ENCODE results near the gene EXOC3L2. TPM values are rescaled to one million over a fixed set of nuclear protein-coding genes. Genes with fewer than 3 reads are reported as not detected.

The EXOC3L2 gene
- total and polyA plus RNA-seq, 2 donors (not counting 3 experiments of a cell fraction or from before 2014, with no cell fraction given), result 0.66 to 1.8 TPM

- Histone ChIP-seq H4K20me1 (replicated peaks; ENCODE audit: control insufficient read depth, extremely low read depth, insufficient read depth, low read length) (no peaks in the 10 kb centered on the region), H3K9ac (replicated peaks; ENCODE audit: extremely low read depth, insufficient read depth, low read length) (no peak overlapping the region), H3K79me2 (ENCODE audit: control insufficient read depth, insufficient read depth, low read length) (no peaks in the 10 kb centered on the region), H3K9me3 (replicated peaks; ENCODE audit: control insufficient read depth, insufficient read depth, low read length) (no peaks in the 10 kb centered on the region), H3K4me1 (ENCODE audit: control insufficient read depth, extremely low read depth, insufficient read depth, low read length) (no peaks in the 10 kb centered on the region), H2AFZ (ENCODE audit: low read depth, low read length) (no peak overlapping the region), H3K27me3 (ENCODE audit: control insufficient read depth in 2 of 2, insufficient read depth in 2 of 2, low read length in 2 of 2) (no peaks in the 10 kb centered on the region), H3K4me3 (replicated peaks in 1 of 3; ENCODE audit: insufficient read depth in 1 of 3, low read depth in 1 of 3, low read length in 3 of 3) (no peak overlapping the region), H3K4me2 (ENCODE audit: insufficient read depth, low read length) (no peak overlapping the region), H3K36me3 (ENCODE audit: control insufficient read depth in 2 of 2, extremely low read depth in 1 of 2, insufficient read depth in 2 of 2, low read length in 2 of 2) (peaks cover 0 to 23% of the 10 kb centered on the region in 2 experiments), H3K9me1 (replicated peaks; ENCODE audit: control insufficient read depth, extremely low read depth, insufficient read depth, low read length) (no peaks in the 10 kb centered on the region), H3K27ac (ENCODE audit: insufficient read depth, low read depth, low read length) (no peak overlapping the region)
- ChIA-PET CTCF (no interaction called here), POLR2A (no interaction called here)
- FAIRE-seq (no peak), DNase-seq (ENCODE audit: low read depth, low spot score) (no peak)
- no peak for TF ChIP-seq EZH2 (IDR thresholded peaks at IDR 0.05; ENCODE audit: borderline replicate concordance, low read depth, low read length, severe bottlenecking)
- no peak for TF ChIP-seq MAX (IDR thresholded peaks at IDR 0.05; ENCODE audit: insufficient read depth, insufficient read length)
- dilution Hi-C loops (cut with MboI; ENCODE audit: extremely low pct_ligation_motif_present, low sequenced_read_pairs), result no loop called here
- intact Hi-C loops (cut with micrococcal nuclease), result no loop called here
- BruUV-seq (replicated peaks), result no TSS peak
Observed at GRCh38 chr19:45290381-45290931, 45.2 kb upstream of the EXOC3L2 start.

GRCh38 chr19:45283443-45284033, 38.3 kb upstream of the EXOC3L2 start:
- peaks cover 2 to 6% of the 10 kb centered on the region in 2 experiments for H3K36me3 ChIP-seq (ENCODE audit: control insufficient read depth in 2 of 2, extremely low read depth in 1 of 2, insufficient read depth in 2 of 2, low read length in 2 of 2)
- H3K79me2 ChIP-seq (ENCODE audit: control insufficient read depth, insufficient read depth, low read length), result no peaks in the 10 kb centered on the region
- no TSS peak for BruUV-seq (replicated peaks)
- H3K4me2 ChIP-seq (ENCODE audit: insufficient read depth, low read length), result no peak overlapping the region
- no peak overlapping the region for H2AFZ ChIP-seq (ENCODE audit: low read depth, low read length)
- no peaks in the 10 kb centered on the region for H3K27me3 ChIP-seq (ENCODE audit: control insufficient read depth in 2 of 2, insufficient read depth in 2 of 2, low read length in 2 of 2)
- intact Hi-C loops (cut with micrococcal nuclease) (no loop called here), dilution Hi-C loops (cut with MboI; ENCODE audit: extremely low pct_ligation_motif_present, low sequenced_read_pairs) (no loop called here)
- no peaks in the 10 kb centered on the region for H3K9me1 ChIP-seq (replicated peaks; ENCODE audit: control insufficient read depth, extremely low read depth, insufficient read depth, low read length)
- POLR2A ChIA-PET, result no interaction called here
- H4K20me1 ChIP-seq (replicated peaks; ENCODE audit: control insufficient read depth, extremely low read depth, insufficient read depth, low read length), result no peaks in the 10 kb centered on the region
- FAIRE-seq (no peak), DNase-seq (ENCODE audit: low read depth, low spot score) (no peak)
- TF ChIP-seq MYC (IDR thresholded peaks at IDR 0.05; ENCODE audit: low read depth, low read length), result no peak
- TF ChIP-seq POLR2AphosphoS5 (IDR thresholded peaks at IDR 0.05; ENCODE audit: insufficient read depth, low read depth, low read length), result no peak
- TF ChIP-seq GATA2 (IDR thresholded peaks at IDR 0.05; ENCODE audit: insufficient read depth, insufficient read length, low read depth, low read length), result no peak
- no peak for TF ChIP-seq MAX (IDR thresholded peaks at IDR 0.05; ENCODE audit: insufficient read depth, insufficient read length)
- no peak for TF ChIP-seq POLR2A (IDR thresholded peaks at IDR 0.05; ENCODE audit: low read depth, low read length)
- no peak for TF ChIP-seq EZH2 (IDR thresholded peaks at IDR 0.05; ENCODE audit: borderline replicate concordance, low read depth, low read length, severe bottlenecking)
- TF ChIP-seq, protein P1, sequence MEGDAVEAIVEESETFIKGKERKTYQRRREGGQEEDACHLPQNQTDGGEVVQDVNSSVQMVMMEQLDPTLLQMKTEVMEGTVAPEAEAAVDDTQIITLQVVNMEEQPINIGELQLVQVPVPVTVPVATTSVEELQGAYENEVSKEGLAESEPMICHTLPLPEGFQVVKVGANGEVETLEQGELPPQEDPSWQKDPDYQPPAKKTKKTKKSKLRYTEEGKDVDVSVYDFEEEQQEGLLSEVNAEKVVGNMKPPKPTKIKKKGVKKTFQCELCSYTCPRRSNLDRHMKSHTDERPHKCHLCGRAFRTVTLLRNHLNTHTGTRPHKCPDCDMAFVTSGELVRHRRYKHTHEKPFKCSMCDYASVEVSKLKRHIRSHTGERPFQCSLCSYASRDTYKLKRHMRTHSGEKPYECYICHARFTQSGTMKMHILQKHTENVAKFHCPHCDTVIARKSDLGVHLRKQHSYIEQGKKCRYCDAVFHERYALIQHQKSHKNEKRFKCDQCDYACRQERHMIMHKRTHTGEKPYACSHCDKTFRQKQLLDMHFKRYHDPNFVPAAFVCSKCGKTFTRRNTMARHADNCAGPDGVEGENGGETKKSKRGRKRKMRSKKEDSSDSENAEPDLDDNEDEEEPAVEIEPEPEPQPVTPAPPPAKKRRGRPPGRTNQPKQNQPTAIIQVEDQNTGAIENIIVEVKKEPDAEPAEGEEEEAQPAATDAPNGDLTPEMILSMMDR (IDR thresholded peaks at IDR 0.05; ENCODE audit: extremely low read depth in 1 of 2, insufficient read depth in 1 of 2, low read depth in 1 of 2, low read length in 2 of 2), result no peak
- TF ChIP-seq FOS (IDR thresholded peaks at IDR 0.05; ENCODE audit: borderline replicate concordance, insufficient read depth, low read length), result no peak
- no peak for TF ChIP-seq JUN (IDR thresholded peaks at IDR 0.05; ENCODE audit: borderline replicate concordance, insufficient read depth, insufficient read length, low read depth)
- H3K9me3 ChIP-seq (replicated peaks; ENCODE audit: control insufficient read depth, insufficient read depth, low read length), result no peaks in the 10 kb centered on the region
- H3K4me1 ChIP-seq (ENCODE audit: control insufficient read depth, extremely low read depth, insufficient read depth, low read length), result peaks cover 15% of the 10 kb centered on the region
- H3K4me3 ChIP-seq (replicated peaks in 1 of 3; ENCODE audit: insufficient read depth in 1 of 3, low read depth in 1 of 3, low read length in 3 of 3), result no peak overlapping the region
- H3K27ac ChIP-seq (ENCODE audit: insufficient read depth, low read depth, low read length), result no peak overlapping the region
- CTCF ChIA-PET, result no interaction called here
- no peak overlapping the region for H3K9ac ChIP-seq (replicated peaks; ENCODE audit: extremely low read depth, insufficient read depth, low read length)
